Naive thymus-derived CD4-positive, alpha-beta T cell (primary cell): ENCODE results near the gene DSPP. TPM values are rescaled to one million over a fixed set of nuclear protein-coding genes. Genes with fewer than 3 reads are reported as not detected.

Experiments
- ATAC-seq: fragments of 150-1000 bp; cut with Tn5 transposase; 2 replicates; pipeline ENCODE4 v1.10.0; 2021; ENCODE audit warnings: mild to moderate bottlenecking, moderate library complexity
- CTCF ChIA-PET: fragments of 350-600 bp; sonication (Branson Sonifier 250); formaldehyde crosslinking; loops from one replicate; lab custom pipeline; 2021; ENCODE audit warnings: antibody characterized with exemption; lab: Charles Lee
- POLR2A ChIA-PET: fragments of 350-600 bp; sonication (Branson Sonifier 250); formaldehyde crosslinking; loops from one replicate; lab custom pipeline; 2021; ENCODE audit warnings: antibody characterized with exemption, inconsistent platforms; lab: Charles Lee
- DNase-seq, 9 donors: peaks; one replicate each; pipeline versions ENCODE4 v3.0.0 to v3.0.0-alpha.2; 2020 to 2022; ENCODE audit warnings: mixed read lengths in 1 of 9
- H3K27ac ChIP-seq: one replicate; pipeline ENCODE4 v1.7.0; 2013; ENCODE audit warnings: mild to moderate bottlenecking, low read depth, low read length, moderate library complexity
- H3K27me3 ChIP-seq, 2 donors: one replicate each; pipeline ENCODE4 v1.7.0; 2013; ENCODE audit warnings: low read length in 2 of 2, mild to moderate bottlenecking in 2 of 2, moderate library complexity in 2 of 2; ENCODE audit not compliant: control insufficient read depth in 2 of 2, insufficient read depth in 2 of 2
- H3K36me3 ChIP-seq, 3 experiments: 1 replicate in 2 of 3; 2 replicates in 1 of 3; pipeline ENCODE4 v1.7.0; 2013; ENCODE audit warnings: low read length in 3 of 3, mild to moderate bottlenecking in 3 of 3, moderate library complexity in 1 of 3; ENCODE audit not compliant: insufficient read depth in 3 of 3, control insufficient read depth in 2 of 3
- H3K4me1 ChIP-seq, 2 donors: one replicate each; pipeline ENCODE4 v1.7.0; 2013; ENCODE audit warnings: low read length in 2 of 2, mild to moderate bottlenecking in 2 of 2, moderate library complexity in 1 of 2; ENCODE audit not compliant: control insufficient read depth in 2 of 2, insufficient read depth in 2 of 2
- H3K4me3 ChIP-seq: 2 replicates; pipeline ENCODE4 v1.7.0; 2013; ENCODE audit warnings: mild to moderate bottlenecking, low read length
- H3K9me3 ChIP-seq, 3 experiments: 1 replicate in 2 of 3; 2 replicates in 1 of 3; pipeline ENCODE4 v1.7.0; 2013; ENCODE audit warnings: low read length in 3 of 3; ENCODE audit not compliant: control insufficient read depth in 2 of 3
- H3K27ac Mint-ChIP-seq, 9 donors: one replicate each; pipeline ENCODE4 v1.8.0; 2020 to 2022; ENCODE audit warnings: mixed read lengths in 9 of 9, mild to moderate bottlenecking in 8 of 9, moderate library complexity in 5 of 9, inconsistent platforms in 2 of 9
- H3K27me3 Mint-ChIP-seq, 5 donors: one replicate each; pipeline ENCODE4 v1.8.0; 2021 to 2022; ENCODE audit warnings: mixed read lengths in 5 of 5, mild to moderate bottlenecking in 1 of 5
- H3K36me3 Mint-ChIP-seq, 5 donors: one replicate each; pipeline ENCODE4 v1.8.0; 2020 to 2022; ENCODE audit warnings: mixed read lengths in 5 of 5, mild to moderate bottlenecking in 3 of 5, inconsistent platforms in 1 of 5
- H3K4me1 Mint-ChIP-seq, 7 donors: one replicate each; pipeline ENCODE4 v1.8.0; 2020 to 2022; ENCODE audit warnings: mixed read lengths in 7 of 7, mild to moderate bottlenecking in 3 of 7, inconsistent platforms in 1 of 7
- H3K4me3 Mint-ChIP-seq, 10 donors: one replicate each; pipeline ENCODE4 v1.8.0; 2020 to 2022; ENCODE audit warnings: mild to moderate bottlenecking in 10 of 10, mixed read lengths in 10 of 10, moderate library complexity in 6 of 10, inconsistent platforms in 2 of 10
- H3K9me3 Mint-ChIP-seq, 11 donors: one replicate each; pipeline ENCODE4 v1.8.0; 2020 to 2022; ENCODE audit warnings: mixed read lengths in 11 of 11, mild to moderate bottlenecking in 4 of 11, inconsistent platforms in 1 of 11, moderate library complexity in 1 of 11
- intact Hi-C, 2 donors: fragments of 100-400 bp; cut with micrococcal nuclease; formaldehyde crosslinking; loops; one replicate each; pipeline ENCODE4 v1.15.1; 2023
- polyA plus RNA-seq, 2 donors: library from polyadenylated mRNA; unstranded; fragments of 300-500 nt; fragmentation: Illumina TruSeq; gene quantifications; one replicate each; pipeline ENCODE4 v1.2.3, GENCODE V29; 2021
- total RNA-seq, 6 experiments: library from RNA in 5 of 6; stranded (reverse) in 5 of 6; gene quantifications; 1 replicate in 5 of 6; 2 replicates in 1 of 6; pipeline ENCODE4 v1.2.3 and lab custom pipeline; 2021 to 2026

Gene DSPP
- total and polyA plus RNA-seq, 7 experiments from 2014 or later: not detected

DNA sequence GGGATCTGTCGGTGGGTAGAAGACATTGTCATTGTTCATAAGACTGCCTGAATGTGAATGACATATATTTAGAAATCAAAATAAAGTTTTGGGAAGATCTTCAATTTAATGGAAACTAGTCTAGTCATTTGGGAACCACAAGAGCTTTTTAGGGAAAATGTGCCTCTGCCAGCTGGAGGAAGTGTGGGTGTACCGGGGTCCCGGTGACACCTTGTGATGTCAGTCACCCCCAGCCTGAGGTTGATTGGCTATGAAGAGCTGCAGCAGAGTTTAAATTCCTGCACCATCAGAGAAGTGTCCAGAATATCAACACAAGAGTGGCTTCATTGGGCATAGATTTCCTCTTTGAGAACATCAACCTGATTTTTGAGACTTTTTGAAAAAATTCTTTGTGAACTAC is 41.7 kb downstream of the DSPP start, which contains the start of gene DMP1:
Gene DMP1, plus strand, starts transcription at position 301 of the 400 bp plus-strand sequence. CDS start 6,213 bp downstream, outside the sequence.
- Mint-ChIP-seq H3K4me3 (no peak within 1 kb of the TSS), H3K36me3 (no peaks in the 10 kb centered on the region), H3K27ac (no peak within 1 kb of the TSS), H3K9me3 (no peaks in the 10 kb centered on the region), H3K4me1 (no peaks in the 10 kb centered on the region), H3K27me3 (peaks cover 0 to 20% (median 10%) of the 10 kb centered on the region in 5 donors)
- no peaks in the 10 kb centered on the region for H3K27me3 ChIP-seq
- intact Hi-C loops: no loop called here
- no peaks in the 10 kb centered on the region for H3K4me1 ChIP-seq
- no peaks in the 10 kb centered on the region for H3K36me3 ChIP-seq
- H3K9me3 ChIP-seq: no peaks in the 10 kb centered on the region
- ATAC-seq (no peak), DNase-seq (no peak)
- CTCF ChIA-PET: no interaction called here
- H3K4me3 ChIP-seq: no peak within 1 kb of the TSS
- POLR2A ChIA-PET: no interaction called here
- no peak within 1 kb of the TSS for H3K27ac ChIP-seq

DNA sequence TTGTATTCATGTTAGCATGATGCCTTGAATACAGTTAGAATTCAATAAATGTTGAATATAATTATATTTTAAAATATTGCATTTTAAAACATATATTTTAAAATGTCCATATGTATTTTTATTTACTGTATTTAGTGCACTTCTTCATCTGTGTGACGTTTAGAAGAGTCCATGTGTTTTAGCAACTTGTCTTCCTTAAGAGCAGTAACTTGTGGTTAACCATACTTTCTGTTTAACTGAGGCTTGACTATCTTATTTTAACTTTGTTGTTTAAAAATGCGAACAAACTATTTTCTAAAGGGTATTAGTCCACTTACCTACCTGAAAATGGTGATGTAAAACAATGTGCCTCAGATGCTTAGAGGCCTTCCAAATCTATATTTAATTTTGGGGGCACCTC is 42.6 kb downstream of the DSPP start:
- Mint-ChIP-seq H3K4me3 (no peak overlapping the region), H3K27me3 (peaks cover 0 to 20% (median 10%) of the 10 kb centered on the region in 5 donors), H3K27ac (no peak overlapping the region), H3K36me3 (no peaks in the 10 kb centered on the region), H3K4me1 (no peaks in the 10 kb centered on the region), H3K9me3 (no peaks in the 10 kb centered on the region)
- Histone ChIP-seq H3K27ac (no peak overlapping the region), H3K9me3 (no peaks in the 10 kb centered on the region), H3K4me3 (no peak overlapping the region), H3K4me1 (no peaks in the 10 kb centered on the region), H3K36me3 (no peaks in the 10 kb centered on the region), H3K27me3 (no peaks in the 10 kb centered on the region)
- ChIA-PET POLR2A (no interaction called here), CTCF (no interaction called here)
- intact Hi-C loops: no loop called here
- no peak for DNase-seq
- no peak for ATAC-seq

DNA sequence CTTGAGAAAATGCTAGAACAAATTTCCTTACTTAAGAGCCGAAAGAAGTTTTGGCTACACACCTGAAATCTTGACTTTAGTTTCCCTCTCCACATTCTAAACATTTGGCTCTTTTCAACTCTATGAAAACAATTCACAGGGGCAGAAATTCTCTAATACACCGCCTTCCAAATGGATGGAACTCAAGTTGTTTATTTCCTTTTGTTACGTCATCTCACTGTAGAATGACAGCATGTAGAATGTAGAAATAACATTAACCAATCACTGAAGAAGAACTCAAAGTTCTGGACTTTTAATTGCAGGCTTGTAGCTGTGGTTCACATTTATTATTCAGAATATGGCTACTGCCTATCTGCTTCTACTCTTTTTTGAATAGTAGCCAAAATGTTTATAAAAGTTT is 43.6 kb downstream of the DSPP start:
- no peak overlapping the region for H3K4me3 ChIP-seq
- intact Hi-C loops: no loop called here
- no peaks in the 10 kb centered on the region for H3K36me3 ChIP-seq
- no peak overlapping the region for H3K27ac ChIP-seq
- ATAC-seq: no peak
- ChIA-PET POLR2A (no interaction called here), CTCF (no interaction called here)
- no peak for DNase-seq
- Mint-ChIP-seq H3K27me3 (peaks cover 0 to 20% (median 10%) of the 10 kb centered on the region in 5 donors), H3K9me3 (no peaks in the 10 kb centered on the region), H3K4me3 (no peak overlapping the region), H3K36me3 (no peaks in the 10 kb centered on the region), H3K4me1 (no peaks in the 10 kb centered on the region), H3K27ac (no peak overlapping the region)
- H3K27me3 ChIP-seq: no peaks in the 10 kb centered on the region
- H3K9me3 ChIP-seq: no peaks in the 10 kb centered on the region
- no peaks in the 10 kb centered on the region for H3K4me1 ChIP-seq

DNA sequence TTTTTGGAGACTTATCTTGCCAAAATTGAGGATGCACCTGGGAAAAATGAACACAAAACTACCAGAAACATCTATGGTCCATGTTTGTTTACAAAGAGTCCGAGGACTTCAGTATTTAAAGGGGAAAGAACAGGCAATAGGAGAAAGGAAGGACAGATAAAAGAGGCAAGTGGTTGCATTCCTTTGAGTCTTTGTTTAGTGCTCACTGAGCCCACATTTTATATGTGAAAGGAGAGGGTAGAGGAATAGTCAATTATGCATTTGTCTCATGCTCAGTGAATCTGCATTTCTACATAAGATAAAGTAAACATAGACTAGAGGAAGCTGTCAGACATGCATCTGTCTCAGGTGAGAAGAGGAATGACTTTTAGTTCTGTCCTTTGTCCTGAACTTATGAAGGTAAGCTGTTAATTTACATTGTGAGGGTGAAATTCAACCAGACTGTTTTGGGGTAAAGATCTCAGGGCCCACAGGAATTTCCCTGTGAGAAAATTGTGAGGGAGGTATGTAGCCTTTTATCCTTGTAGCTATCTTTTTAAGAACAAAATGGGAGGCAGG is 46.2 kb downstream of the DSPP start:
- H3K27ac ChIP-seq: no peak overlapping the region
- ATAC-seq: no peak
- POLR2A ChIA-PET: no interaction called here
- Mint-ChIP-seq H3K27ac (no peak overlapping the region), H3K4me3 (no peak overlapping the region), H3K36me3 (no peaks in the 10 kb centered on the region), H3K9me3 (no peaks in the 10 kb centered on the region), H3K4me1 (no peaks in the 10 kb centered on the region), H3K27me3 (peaks cover 0 to 20% (median 8%) of the 10 kb centered on the region in 5 donors)
- no peaks in the 10 kb centered on the region for H3K36me3 ChIP-seq
- no peaks in the 10 kb centered on the region for H3K27me3 ChIP-seq
- no peaks in the 10 kb centered on the region for H3K4me1 ChIP-seq
- CTCF ChIA-PET: no interaction called here
- H3K4me3 ChIP-seq: no peak overlapping the region
- intact Hi-C loops: no loop called here
- no peaks in the 10 kb centered on the region for H3K9me3 ChIP-seq
- no peak for DNase-seq

DNA sequence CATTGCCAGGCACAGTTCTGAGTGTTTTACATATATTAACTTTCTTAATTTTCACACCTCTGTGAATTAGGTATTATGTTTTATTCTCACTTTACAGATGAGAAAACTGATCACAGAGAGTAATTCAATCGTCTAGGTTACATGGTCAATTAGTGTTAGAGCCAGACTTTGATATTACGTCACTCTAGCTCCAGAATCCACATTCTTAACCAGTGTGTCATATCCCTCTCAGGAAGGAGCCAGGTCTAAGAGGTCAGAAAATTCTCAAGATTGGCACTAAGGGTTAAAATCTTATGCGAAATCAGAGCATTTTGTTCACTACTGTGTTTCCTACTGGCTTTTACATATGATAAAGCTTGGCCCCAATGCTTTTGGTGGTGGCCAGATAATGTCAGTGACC is 49.2 kb downstream of the DSPP start:
- Histone ChIP-seq H3K27ac (no peak overlapping the region), H3K4me3 (no peak overlapping the region), H3K27me3 (no peaks in the 10 kb centered on the region), H3K9me3 (no peaks in the 10 kb centered on the region), H3K4me1 (no peaks in the 10 kb centered on the region), H3K36me3 (no peaks in the 10 kb centered on the region)
- Mint-ChIP-seq H3K27me3 (peaks cover 3 to 21% (median 10%) of the 10 kb centered on the region in 5 donors), H3K4me3 (no peak overlapping the region), H3K27ac (no peak overlapping the region), H3K36me3 (peaks cover 0 to 3% (median 0%) of the 10 kb centered on the region in 5 donors), H3K9me3 (peaks cover 0 to 4% (median 0%) of the 10 kb centered on the region in 11 donors), H3K4me1 (no peaks in the 10 kb centered on the region)
- ATAC-seq (no peak), DNase-seq (no peak)
- intact Hi-C loops: no loop called here
- POLR2A ChIA-PET: no interaction called here
- CTCF ChIA-PET: no interaction called here

DNA sequence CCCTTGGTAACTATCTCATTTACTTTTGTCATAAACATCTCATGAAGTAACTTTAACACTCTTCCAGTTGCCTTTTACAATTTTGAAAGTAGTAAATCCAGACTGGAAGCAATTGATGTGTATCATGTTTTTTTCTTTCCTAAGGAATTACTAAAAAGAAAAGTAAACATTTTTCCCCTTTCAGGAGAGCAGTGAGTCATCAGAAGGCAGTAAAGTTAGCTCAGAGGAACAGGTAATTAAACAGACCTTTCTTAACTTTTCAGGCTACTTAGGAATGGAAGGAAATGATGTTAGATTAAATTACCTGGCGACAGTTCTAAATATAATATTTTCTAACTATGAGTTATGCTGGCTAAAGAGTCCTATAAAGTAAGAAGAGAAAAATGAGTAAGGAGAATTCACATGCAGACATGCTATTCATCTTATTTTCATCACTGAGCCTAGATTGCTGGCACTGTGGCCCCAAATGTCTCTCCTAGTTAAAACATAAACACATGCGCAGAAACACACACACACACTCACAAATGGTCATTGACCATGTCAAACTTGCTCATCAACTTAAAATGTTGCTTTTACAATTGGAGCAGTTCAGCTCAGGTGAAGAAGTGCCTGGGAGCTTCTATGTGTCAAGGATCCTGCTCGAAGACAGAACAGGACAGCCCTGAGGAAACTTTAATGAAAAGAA is 51.1 kb downstream of the DSPP start:
- Mint-ChIP-seq H3K4me3 (no peak overlapping the region), H3K27ac (no peak overlapping the region), H3K27me3 (peaks cover 3 to 21% (median 16%) of the 10 kb centered on the region in 5 donors), H3K4me1 (no peaks in the 10 kb centered on the region), H3K9me3 (peaks cover 0 to 4% (median 0%) of the 10 kb centered on the region in 11 donors), H3K36me3 (peaks cover 0 to 3% (median 0%) of the 10 kb centered on the region in 5 donors)
- H3K4me3 ChIP-seq: no peak overlapping the region
- DNase-seq: no peak
- no peaks in the 10 kb centered on the region for H3K36me3 ChIP-seq
- POLR2A ChIA-PET: no interaction called here
- no peaks in the 10 kb centered on the region for H3K9me3 ChIP-seq
- ATAC-seq: no peak
- intact Hi-C loops: no loop called here
- no peaks in the 10 kb centered on the region for H3K27me3 ChIP-seq
- no peak overlapping the region for H3K27ac ChIP-seq
- H3K4me1 ChIP-seq: no peaks in the 10 kb centered on the region
- CTCF ChIA-PET: no interaction called here

DNA sequence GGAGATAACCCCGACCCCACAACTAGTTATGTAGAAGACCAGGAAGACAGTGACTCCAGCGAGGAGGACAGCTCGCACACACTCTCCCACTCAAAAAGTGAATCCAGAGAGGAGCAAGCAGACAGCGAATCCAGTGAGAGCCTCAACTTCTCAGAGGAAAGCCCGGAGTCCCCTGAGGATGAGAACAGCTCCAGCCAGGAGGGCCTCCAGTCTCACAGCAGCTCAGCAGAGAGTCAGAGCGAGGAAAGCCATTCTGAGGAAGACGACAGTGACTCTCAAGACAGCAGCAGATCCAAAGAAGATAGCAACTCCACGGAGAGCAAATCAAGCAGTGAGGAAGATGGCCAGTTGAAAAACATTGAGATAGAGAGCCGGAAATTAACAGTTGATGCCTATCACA is 54.5 kb downstream of the DSPP start:
- POLR2A ChIA-PET: no interaction called here
- H3K4me3 Mint-ChIP-seq: no peak overlapping the region
- H3K27ac ChIP-seq: no peak overlapping the region
- H3K27me3 Mint-ChIP-seq: peaks cover 0 to 29% (median 21%) of the 10 kb centered on the region in 5 donors
- H3K4me1 Mint-ChIP-seq: no peaks in the 10 kb centered on the region
- H3K4me1 ChIP-seq: no peaks in the 10 kb centered on the region
- H3K27ac Mint-ChIP-seq: no peak overlapping the region
- H3K4me3 ChIP-seq: no peak overlapping the region
- intact Hi-C loops: no loop called here
- H3K9me3 Mint-ChIP-seq: peaks cover 0 to 4% (median 0%) of the 10 kb centered on the region in 11 donors
- DNase-seq: no peak
- H3K36me3 ChIP-seq: no peaks in the 10 kb centered on the region
- no peaks in the 10 kb centered on the region for H3K27me3 ChIP-seq
- CTCF ChIA-PET: no interaction called here
- no peak for ATAC-seq
- H3K36me3 Mint-ChIP-seq: peaks cover 0 to 3% (median 0%) of the 10 kb centered on the region in 5 donors
- no peaks in the 10 kb centered on the region for H3K9me3 ChIP-seq
